ENCODE data around the gene DEDD2.

DEDD2 gene

DNA sequence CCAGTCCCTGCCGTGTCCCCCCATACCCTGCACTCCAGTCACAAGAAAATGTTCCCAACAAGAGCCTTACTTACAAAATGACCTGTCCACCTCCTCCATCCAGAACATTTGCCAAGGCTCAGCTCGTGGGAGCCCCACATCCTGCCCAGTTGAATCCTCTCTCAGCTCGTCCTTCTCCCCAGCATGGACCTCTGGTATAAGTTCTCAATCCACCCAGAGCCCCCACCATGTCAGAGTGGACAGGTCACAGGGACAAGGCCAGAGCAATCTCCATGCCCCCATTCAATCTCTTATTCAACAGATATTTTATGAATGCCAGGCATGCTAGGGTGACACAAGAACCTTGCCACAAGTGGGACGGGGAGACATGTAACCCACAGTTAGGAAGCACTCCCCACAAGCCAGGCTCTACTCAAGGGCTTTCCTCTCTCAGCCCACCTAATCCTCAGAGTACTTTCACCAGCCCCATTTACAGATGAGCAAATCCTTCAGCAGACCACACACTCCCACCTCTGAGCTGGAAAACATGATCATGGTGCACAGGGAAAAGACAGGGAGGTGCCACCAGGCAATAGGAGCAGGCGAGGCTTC is 15.1 kb downstream of the DEDD2 start:
- DNase-seq (ENCODE audit: low read depth) = no peak
- H3K4me3 ChIP-seq (ENCODE audit: control insufficient read depth, low read depth, low read length) = no peak overlapping the region
- TF ChIP-seq, protein P1, sequence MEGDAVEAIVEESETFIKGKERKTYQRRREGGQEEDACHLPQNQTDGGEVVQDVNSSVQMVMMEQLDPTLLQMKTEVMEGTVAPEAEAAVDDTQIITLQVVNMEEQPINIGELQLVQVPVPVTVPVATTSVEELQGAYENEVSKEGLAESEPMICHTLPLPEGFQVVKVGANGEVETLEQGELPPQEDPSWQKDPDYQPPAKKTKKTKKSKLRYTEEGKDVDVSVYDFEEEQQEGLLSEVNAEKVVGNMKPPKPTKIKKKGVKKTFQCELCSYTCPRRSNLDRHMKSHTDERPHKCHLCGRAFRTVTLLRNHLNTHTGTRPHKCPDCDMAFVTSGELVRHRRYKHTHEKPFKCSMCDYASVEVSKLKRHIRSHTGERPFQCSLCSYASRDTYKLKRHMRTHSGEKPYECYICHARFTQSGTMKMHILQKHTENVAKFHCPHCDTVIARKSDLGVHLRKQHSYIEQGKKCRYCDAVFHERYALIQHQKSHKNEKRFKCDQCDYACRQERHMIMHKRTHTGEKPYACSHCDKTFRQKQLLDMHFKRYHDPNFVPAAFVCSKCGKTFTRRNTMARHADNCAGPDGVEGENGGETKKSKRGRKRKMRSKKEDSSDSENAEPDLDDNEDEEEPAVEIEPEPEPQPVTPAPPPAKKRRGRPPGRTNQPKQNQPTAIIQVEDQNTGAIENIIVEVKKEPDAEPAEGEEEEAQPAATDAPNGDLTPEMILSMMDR (IDR thresholded peaks at IDR 0.05; ENCODE audit: control insufficient read depth, insufficient read depth, low read depth, low read length, missing control alignments) = no peak

DNA sequence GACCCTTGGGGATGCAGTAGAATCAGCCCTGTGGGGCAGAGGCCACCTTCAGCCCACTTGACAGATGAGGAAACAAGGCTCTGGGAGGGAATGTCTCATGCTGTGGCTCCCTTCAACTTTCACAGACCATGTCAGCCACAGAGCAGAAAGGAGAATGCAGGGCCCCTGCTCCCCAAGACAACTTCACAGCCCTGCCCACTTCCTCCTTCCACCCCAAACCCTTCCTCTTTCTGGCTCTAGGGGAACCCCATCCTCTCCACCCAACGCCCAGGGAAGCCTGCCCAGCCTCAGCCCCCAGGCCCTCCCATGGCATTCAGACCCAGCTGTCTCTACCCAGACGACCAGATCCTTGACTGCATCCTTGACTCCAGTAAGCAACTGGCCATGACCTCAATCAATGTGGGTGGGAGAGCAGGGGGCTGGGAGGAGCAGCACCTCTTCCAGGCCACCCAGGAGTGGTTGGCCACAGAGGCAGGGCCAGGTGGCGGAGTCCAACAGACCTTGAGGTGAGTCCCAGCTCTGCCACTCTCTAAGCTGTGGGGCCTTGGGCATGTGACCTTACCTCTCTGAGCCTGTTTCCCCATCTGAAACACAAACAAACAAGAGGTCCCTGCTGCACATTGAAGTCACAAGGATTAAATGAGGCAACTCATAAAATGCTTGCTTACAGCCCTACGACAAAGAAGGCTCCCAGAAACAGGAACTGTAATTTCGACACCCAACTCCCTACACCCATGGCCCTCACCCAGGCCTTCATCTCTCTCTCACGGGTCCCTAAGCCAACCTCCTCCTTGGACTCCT is 15.8 kb downstream of the DEDD2 start:
- TF ChIP-seq, protein P1 (IDR thresholded peaks at IDR 0.05; ENCODE audit: control insufficient read depth, insufficient read depth, low read depth, low read length, missing control alignments) = no peak
- no peak for DNase-seq (ENCODE audit: low read depth)
- no peak overlapping the region for H3K4me3 ChIP-seq (ENCODE audit: control insufficient read depth, low read depth, low read length)

GRCh38 chr19:42200116-42200715 is 17.3 kb downstream of the DEDD2 start:
- TF ChIP-seq, protein P1 (IDR thresholded peaks at IDR 0.05; ENCODE audit: control insufficient read depth, insufficient read depth, low read depth, low read length, missing control alignments) = no peak
- no peak overlapping the region for H3K4me3 ChIP-seq (ENCODE audit: control insufficient read depth, low read depth, low read length)
- DNase-seq (ENCODE audit: low read depth) = no peak

DNA sequence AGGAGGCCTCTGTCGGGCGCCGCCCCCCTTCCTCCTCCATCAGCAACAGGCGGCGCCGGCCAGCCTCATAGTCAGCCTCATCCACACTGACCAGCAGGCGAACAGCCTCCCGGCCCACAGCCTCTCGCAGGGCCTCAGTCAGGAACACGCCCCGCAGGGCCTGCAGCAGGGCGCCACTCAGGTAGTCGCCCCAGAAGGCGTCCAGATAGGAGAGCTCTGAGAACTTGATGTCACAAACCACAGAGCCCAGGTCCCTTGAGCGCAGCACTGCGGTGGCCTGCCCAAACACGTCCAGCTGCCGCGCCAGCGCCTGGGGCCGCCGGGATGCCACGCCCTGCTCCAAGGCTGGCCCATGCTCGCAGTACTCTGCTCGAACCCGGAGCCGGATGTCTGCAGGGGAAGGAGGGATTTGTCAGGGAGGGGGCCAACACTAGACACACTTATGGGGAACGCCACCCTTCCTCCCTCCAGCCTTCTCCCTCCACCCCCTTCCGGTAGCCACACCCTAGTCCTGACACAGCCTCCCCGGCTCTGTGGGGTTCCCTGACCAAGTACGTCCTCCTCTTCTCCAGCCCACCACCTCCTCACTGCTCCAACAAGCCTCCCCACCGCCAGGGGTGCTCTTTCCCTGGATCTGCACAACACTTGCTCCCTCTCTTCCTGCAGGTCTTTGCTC is 17.9 kb downstream of the DEDD2 start:
- no peak for DNase-seq (ENCODE audit: low read depth)
- TF ChIP-seq, protein P1 (IDR thresholded peaks at IDR 0.05; ENCODE audit: control insufficient read depth, insufficient read depth, low read depth, low read length, missing control alignments) = no peak
- H3K4me3 ChIP-seq (ENCODE audit: control insufficient read depth, low read depth, low read length) = no peak overlapping the region

- H3K4me3 ChIP-seq (ENCODE audit: control insufficient read depth, low read depth, low read length) = no peak overlapping the region
- no peak for DNase-seq (ENCODE audit: low read depth)
- TF ChIP-seq, protein P1 (IDR thresholded peaks at IDR 0.05; ENCODE audit: control insufficient read depth, insufficient read depth, low read depth, low read length, missing control alignments) = no peak
Observed at GRCh38 chr19:42198676-42199439, 18.6 kb downstream of the DEDD2 start.

- no peak for DNase-seq (ENCODE audit: low read depth)
- no peak overlapping the region for H3K4me3 ChIP-seq (ENCODE audit: control insufficient read depth, low read depth, low read length)
- TF ChIP-seq, protein P1 (IDR thresholded peaks at IDR 0.05; ENCODE audit: control insufficient read depth, insufficient read depth, low read depth, low read length, missing control alignments) = no peak
Observed at GRCh38 chr19:42197375-42197817, 20.1 kb downstream of the DEDD2 start.
